ENCODE results near the gene PALLD. TPM values are rescaled to one million over a fixed set of nuclear protein-coding genes. Genes with fewer than 3 reads are reported as not detected.

Gene PALLD
- total and polyA plus RNA-seq, 2 of the 13 experiments (the other 11 are each of a cell fraction or from before 2014, with no cell fraction given) = 0.50 to 1.5 TPM

DNA sequence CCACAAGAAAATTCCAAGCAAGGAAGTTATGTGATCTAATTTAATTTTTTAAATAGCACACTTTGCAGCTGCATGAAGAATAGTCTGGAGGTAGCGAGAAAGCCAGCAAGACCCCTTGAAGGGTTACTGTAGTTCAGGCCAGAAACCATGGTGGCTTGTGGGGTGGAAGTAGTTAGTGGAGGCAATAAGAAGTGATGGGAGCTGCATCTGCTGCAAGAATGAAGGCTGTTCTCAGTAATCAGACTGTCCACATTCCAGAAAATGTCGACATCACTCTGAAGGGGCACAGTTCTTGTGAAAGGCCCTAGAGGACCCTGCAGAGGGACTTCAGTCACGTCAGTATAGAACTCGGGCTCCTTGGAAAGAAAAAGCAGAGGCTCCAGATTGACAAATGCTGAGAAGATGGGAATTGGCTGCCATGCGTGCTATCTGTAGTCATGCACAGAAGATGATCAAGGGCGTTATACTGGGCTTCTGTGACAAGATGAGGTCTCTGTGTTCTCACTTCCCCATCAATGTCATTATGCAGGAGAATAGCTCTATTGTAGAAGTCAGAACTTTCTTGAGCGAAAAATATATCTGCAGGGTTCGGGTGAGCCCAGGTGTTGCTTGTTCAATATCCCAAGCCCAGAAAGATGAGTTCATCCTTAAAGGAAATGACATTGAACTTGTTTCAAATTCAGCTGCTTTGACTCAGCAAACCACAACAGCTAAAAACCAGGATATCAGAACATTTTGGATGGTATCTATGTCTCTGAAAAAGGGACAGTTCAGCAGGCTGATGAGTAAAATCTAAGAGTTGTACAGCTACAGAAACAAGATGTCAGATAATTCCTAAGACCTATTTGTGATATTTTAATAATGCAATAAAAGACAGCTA is 259.0 kb downstream of the PALLD start (continued):
- TF ChIP-seq, protein P1, sequence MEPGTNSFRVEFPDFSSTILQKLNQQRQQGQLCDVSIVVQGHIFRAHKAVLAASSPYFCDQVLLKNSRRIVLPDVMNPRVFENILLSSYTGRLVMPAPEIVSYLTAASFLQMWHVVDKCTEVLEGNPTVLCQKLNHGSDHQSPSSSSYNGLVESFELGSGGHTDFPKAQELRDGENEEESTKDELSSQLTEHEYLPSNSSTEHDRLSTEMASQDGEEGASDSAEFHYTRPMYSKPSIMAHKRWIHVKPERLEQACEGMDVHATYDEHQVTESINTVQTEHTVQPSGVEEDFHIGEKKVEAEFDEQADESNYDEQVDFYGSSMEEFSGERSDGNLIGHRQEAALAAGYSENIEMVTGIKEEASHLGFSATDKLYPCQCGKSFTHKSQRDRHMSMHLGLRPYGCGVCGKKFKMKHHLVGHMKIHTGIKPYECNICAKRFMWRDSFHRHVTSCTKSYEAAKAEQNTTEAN (CRISPR knock-in tag; conservative IDR thresholded peaks at IDR 0.05) = no peak
- TF ChIP-seq ZFX (CRISPR knock-in tag; IDR thresholded peaks at IDR 0.05; ENCODE audit: low read depth) = no peak
- TF ChIP-seq ZSCAN31 (CRISPR knock-in tag; IDR thresholded peaks at IDR 0.05; ENCODE audit: low read depth) = no peak

DNA sequence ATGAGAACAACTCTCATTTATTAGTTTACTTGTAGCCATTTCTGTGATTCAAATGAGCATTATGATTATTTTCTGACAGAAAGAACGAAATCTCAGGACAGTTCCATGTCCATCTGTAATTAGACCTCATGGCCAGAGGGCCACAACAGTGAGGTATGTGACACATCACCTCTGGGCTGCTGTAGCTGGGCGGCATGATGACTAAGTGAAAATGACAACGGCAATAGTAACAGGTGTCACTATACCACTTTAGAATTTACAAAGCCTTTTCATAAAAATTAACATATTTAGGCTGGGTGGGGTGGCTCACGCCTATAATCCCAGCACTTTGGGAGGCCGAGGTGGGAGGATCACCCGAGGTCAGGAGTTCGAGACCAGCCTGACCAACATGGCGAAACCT is 260.6 kb downstream of the PALLD start:
- intact Hi-C loops (cut with micrococcal nuclease; ENCODE audit: unreplicated experiment) (no loop called here), in situ Hi-C loops (cut with HindIII; ENCODE audit: extremely low pct_ligation_motif_present, low pct_unique_long_range_greater_than_20kb) (no loop called here)
- no peak overlapping the region for H2AFZ ChIP-seq (ENCODE audit: low read length)
- no peaks in the 10 kb centered on the region; a peak in 1 of 5 replicates for H3K27me3 ChIP-seq (ENCODE audit: control insufficient read depth in 1 of 2, insufficient read depth in 2 of 2, low read length in 2 of 2)
- DNase-seq (ENCODE audit: low spot score) (no peak), ATAC-seq (no peak), FAIRE-seq (no peak)
- TF ChIP-seq, protein P2, sequence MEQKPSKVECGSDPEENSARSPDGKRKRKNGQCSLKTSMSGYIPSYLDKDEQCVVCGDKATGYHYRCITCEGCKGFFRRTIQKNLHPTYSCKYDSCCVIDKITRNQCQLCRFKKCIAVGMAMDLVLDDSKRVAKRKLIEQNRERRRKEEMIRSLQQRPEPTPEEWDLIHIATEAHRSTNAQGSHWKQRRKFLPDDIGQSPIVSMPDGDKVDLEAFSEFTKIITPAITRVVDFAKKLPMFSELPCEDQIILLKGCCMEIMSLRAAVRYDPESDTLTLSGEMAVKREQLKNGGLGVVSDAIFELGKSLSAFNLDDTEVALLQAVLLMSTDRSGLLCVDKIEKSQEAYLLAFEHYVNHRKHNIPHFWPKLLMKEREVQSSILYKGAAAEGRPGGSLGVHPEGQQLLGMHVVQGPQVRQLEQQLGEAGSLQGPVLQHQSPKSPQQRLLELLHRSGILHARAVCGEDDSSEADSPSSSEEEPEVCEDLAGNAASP (CRISPR knock-in tag; IDR thresholded peaks at IDR 0.05; ENCODE audit: borderline replicate concordance) = no peak
- TF ChIP-seq FOXJ3 (CRISPR knock-in tag; IDR thresholded peaks at IDR 0.05; ENCODE audit: borderline replicate concordance) = no peak
- H3K4me1 ChIP-seq (ENCODE audit: insufficient read depth, low read length) = no peaks in the 10 kb centered on the region
- 35% methylated on average over 8 of the region's 8 CpGs for WGBS (ENCODE audit: low lambda C conversion rate)
- H3K4me3 ChIP-seq (replicated peaks in 1 of 3; ENCODE audit: insufficient read depth in 1 of 3, low read depth in 2 of 3, low read length in 3 of 3) = no peak overlapping the region
- H3K79me2 ChIP-seq (ENCODE audit: insufficient read depth, low read length) = no peaks in the 10 kb centered on the region
- POLR2A ChIA-PET = no interaction called here
- H3K36me3 ChIP-seq (replicated peaks in 1 of 2; ENCODE audit: control insufficient read depth in 1 of 2, insufficient read depth in 2 of 2, low read length in 2 of 2) = no peaks in the 10 kb centered on the region
- BruUV-seq (replicated peaks) = no TSS peak
- H3K4me2 ChIP-seq (ENCODE audit: low read depth, low read length) = no peak overlapping the region
- no peak overlapping the region for H3K27ac ChIP-seq (ENCODE audit: extremely low read length, insufficient read depth, low read length)
- CTCF ChIA-PET (ENCODE audit: low intra/inter-chr PET ratio, low total read pairs) = no interaction called here
- H4K20me1 ChIP-seq (ENCODE audit: insufficient read depth, low read length) = no peaks in the 10 kb centered on the region
- no peaks in the 10 kb centered on the region for H3K9me3 ChIP-seq (ENCODE audit: low read length)
- H3K9ac ChIP-seq (ENCODE audit: insufficient read depth, low read depth, low read length) = no peak overlapping the region
